ENCODE data around the gene SLC34A3.

The SLC34A3 gene

GRCh38 chr9:137273611-137274320 is 43.1 kb downstream of the SLC34A3 start:
- H3K4me3 ChIP-seq (ENCODE audit: low read depth, low read length): no peak overlapping the region
- no peak for TF ChIP-seq CTCF (IDR thresholded peaks at IDR 0.05; ENCODE audit: borderline replicate concordance, insufficient read depth, low read depth, low read length)

GRCh38 chr9:137275203-137275587 is 44.5 kb downstream of the SLC34A3 start:
- no peak overlapping the region for H3K4me3 ChIP-seq (ENCODE audit: low read depth, low read length)
- TF ChIP-seq CTCF (IDR thresholded peaks at IDR 0.05; ENCODE audit: borderline replicate concordance, insufficient read depth, low read depth, low read length): no peak

GRCh38 chr9:137275588-137276472 is 45.1 kb downstream of the SLC34A3 start:
- no peak overlapping the region for H3K4me3 ChIP-seq (ENCODE audit: low read depth, low read length)
- TF ChIP-seq CTCF (IDR thresholded peaks at IDR 0.05; ENCODE audit: borderline replicate concordance, insufficient read depth, low read depth, low read length): no peak

- peak overlapping the region; percentile 68 for H3K4me3 ChIP-seq (ENCODE audit: low read depth, low read length)
Observed at GRCh38 chr9:137276473-137277328, 46.0 kb downstream of the SLC34A3 start.

GRCh38 chr9:137277329-137278041 is 46.8 kb downstream of the SLC34A3 start, which contains the start of gene TOR4A:
Gene TOR4A (plus strand): TSS chr9:137277726. CDS start chr9:137278690, 964 bp downstream.
- H3K4me3 ChIP-seq (ENCODE audit: low read depth, low read length): peak within 1 kb of the TSS; percentile 68
- TF ChIP-seq CTCF (IDR thresholded peaks at IDR 0.05; ENCODE audit: borderline replicate concordance, insufficient read depth, low read depth, low read length): 0 out of 2 replicates have a peak, but pooled peaks have one; percentile 5

More at GRCh38 chr9:137276473-137277328, 46.0 kb downstream of the SLC34A3 start:
- no peak for TF ChIP-seq CTCF (IDR thresholded peaks at IDR 0.05; ENCODE audit: borderline replicate concordance, insufficient read depth, low read depth, low read length)

- peak overlapping the region; percentile 68 for H3K4me3 ChIP-seq (ENCODE audit: low read depth, low read length)
- TF ChIP-seq CTCF (IDR thresholded peaks at IDR 0.05; ENCODE audit: borderline replicate concordance, insufficient read depth, low read depth, low read length): no peak
Observed at GRCh38 chr9:137278061-137278701, 47.5 kb downstream of the SLC34A3 start.

All from GM12875 (cell line).